Breast epithelium (tissue), 4 donors: ENCODE data around the gene CAMK2D. TPM values are rescaled to one million over a fixed set of nuclear protein-coding genes. Genes with fewer than 3 reads are reported as not detected.

Experiments
- DNase-seq, 2 donors: peaks; one replicate each; pipeline ENCODE4 v3.0.0-alpha.2; 2019; ENCODE audit warnings: low spot score in 2 of 2
- H3K27ac ChIP-seq, 2 donors: fragments of 200-600 bp; sonication (generic) in 1 of 2; one replicate each; pipeline ENCODE4 v1.5.1; 2016 to 2019; ENCODE audit warnings: mild to moderate bottlenecking in 1 of 2
- H3K27me3 ChIP-seq, 2 donors: fragments of 200-600 bp; sonication (generic) in 1 of 2; one replicate each; pipeline versions ENCODE4 v1.5.1 to v1.6.0; 2017 to 2019; ENCODE audit warnings: control low read depth in 1 of 2, mild to moderate bottlenecking in 1 of 2
- H3K36me3 ChIP-seq: fragments of 200-600 bp; one replicate; pipeline ENCODE4 v1.5.1; 2019
- H3K4me1 ChIP-seq, 2 donors: fragments of 200-600 bp; sonication (generic); one replicate each; pipeline ENCODE4 v1.5.1; 2016 to 2019; ENCODE audit warnings: control low read depth in 1 of 2
- H3K4me3 ChIP-seq, 3 donors: fragments of 200-600 bp; sonication (generic); 1 replicate in 2 of 3; 2 replicates in 1 of 3; pipeline ENCODE4 v1.5.1; 2016 to 2019; ENCODE audit warnings: mild to moderate bottlenecking in 3 of 3, moderate library complexity in 2 of 3
- H3K9me3 ChIP-seq, 2 donors: fragments of 200-600 bp; sonication (generic) in 1 of 2; one replicate each; pipeline ENCODE4 v1.5.1; 2016 to 2019; ENCODE audit warnings: control low read depth in 1 of 2
- CTCF ChIP-seq, 3 donors: fragments of 450-650 bp; IDR thresholded peaks; one replicate each; pipeline ENCODE4 v1.5.1; 2016 to 2017; ENCODE audit warnings: antibody characterized with exemption in 3 of 3, mild to moderate bottlenecking in 3 of 3, moderate library complexity in 3 of 3
- POLR2A ChIP-seq: fragments of 450-650 bp; IDR thresholded peaks from one replicate; pipeline ENCODE4 v1.6.1; 2016; ENCODE audit warnings: antibody characterized with exemption, mild to moderate bottlenecking, moderate library complexity
- POLR2AphosphoS5 ChIP-seq, 3 donors: sonication (generic); formaldehyde crosslinking; IDR thresholded peaks; one replicate each; pipeline ENCODE4 v1.6.1; 2017; ENCODE audit warnings: antibody characterized with exemption in 3 of 3
- intact Hi-C: fragments of 100-400 bp; cut with DNase I; formaldehyde crosslinking; loops from one replicate; pipeline ENCODE4 v1.15.1; 2023; ENCODE audit warnings: low total_unique reads
- total RNA-seq, 3 donors: library from RNA; depleted of rRNA; stranded (reverse); fragments of >200 nt; gene quantifications; one replicate each; pipeline ENCODE4 v1.1.0, GENCODE V29; 2016

The CAMK2D gene
- total RNA-seq, 3 donors from 2014 or later, result 47.7 to 62.1 (median 57.7) TPM

- intact Hi-C loops, result no loop called here
- no peaks in the 10 kb centered on the region for H3K27me3 ChIP-seq
- H3K9me3 ChIP-seq, result no peaks in the 10 kb centered on the region
- H3K36me3 ChIP-seq, result no peaks in the 10 kb centered on the region
- H3K27ac ChIP-seq, result no peak overlapping the region
- TF ChIP-seq POLR2AphosphoS5 (IDR thresholded peaks at IDR 0.05) (no peak), CTCF (IDR thresholded peaks at IDR 0.05) (no peak), POLR2A (no peak)
- DNase-seq, result no peak
- H3K4me1 ChIP-seq, result no peaks in the 10 kb centered on the region
- H3K4me3 ChIP-seq, result no peak overlapping the region
Measured at GRCh38 chr4:113561758-113562157, 199.8 kb downstream of the CAMK2D start.

GRCh38 chr4:113561092-113561491, 200.4 kb downstream of the CAMK2D start:
- Histone ChIP-seq H3K27me3 (no peaks in the 10 kb centered on the region), H3K36me3 (no peaks in the 10 kb centered on the region), H3K9me3 (no peaks in the 10 kb centered on the region), H3K27ac (no peak overlapping the region), H3K4me1 (no peaks in the 10 kb centered on the region), H3K4me3 (no peak overlapping the region)
- intact Hi-C loops, result no loop called here
- no peak for TF ChIP-seq POLR2A
- no peak for TF ChIP-seq POLR2AphosphoS5 (IDR thresholded peaks at IDR 0.05)
- no peak for TF ChIP-seq CTCF (IDR thresholded peaks at IDR 0.05)
- no peak for DNase-seq

GRCh38 chr4:113560579-113560978, 201.0 kb downstream of the CAMK2D start:
- no peak overlapping the region for H3K4me3 ChIP-seq
- TF ChIP-seq CTCF (IDR thresholded peaks at IDR 0.05), result no peak
- TF ChIP-seq POLR2A, result no peak
- no peak for TF ChIP-seq POLR2AphosphoS5 (IDR thresholded peaks at IDR 0.05)
- no peak overlapping the region for H3K27ac ChIP-seq
- no peaks in the 10 kb centered on the region for H3K9me3 ChIP-seq
- H3K4me1 ChIP-seq, result no peaks in the 10 kb centered on the region
- no peak for DNase-seq
- no peaks in the 10 kb centered on the region for H3K27me3 ChIP-seq
- intact Hi-C loops, result no loop called here
- no peaks in the 10 kb centered on the region for H3K36me3 ChIP-seq

- Histone ChIP-seq H3K4me1 (no peaks in the 10 kb centered on the region), H3K36me3 (no peaks in the 10 kb centered on the region), H3K4me3 (no peak overlapping the region), H3K27ac (no peak overlapping the region), H3K9me3 (no peaks in the 10 kb centered on the region), H3K27me3 (no peaks in the 10 kb centered on the region)
- TF ChIP-seq POLR2AphosphoS5 (IDR thresholded peaks at IDR 0.05) (no peak), CTCF (IDR thresholded peaks at IDR 0.05) (no peak), POLR2A (no peak)
- DNase-seq, result no peak
- intact Hi-C loops, result loop anchor here (10.0 kb wide), 1 partner anchor 205 kb away; the partner anchor contains the start of gene CAMK2D
Measured at GRCh38 chr4:113559947-113560346, 201.6 kb downstream of the CAMK2D start.

GRCh38 chr4:113556382-113557134, 205.0 kb downstream of the CAMK2D start:
- H3K27me3 ChIP-seq, result no peaks in the 10 kb centered on the region
- no peaks in the 10 kb centered on the region for H3K36me3 ChIP-seq
- H3K9me3 ChIP-seq, result no peaks in the 10 kb centered on the region
- H3K4me1 ChIP-seq, result no peaks in the 10 kb centered on the region
- H3K4me3 ChIP-seq, result no peak overlapping the region
- intact Hi-C loops, result loop anchor here (10.0 kb wide), 1 partner anchor 208 kb away; the partner anchor contains the start of gene CAMK2D
- peak overlapping the region in 1 of 2 donors; percentile 53 for H3K27ac ChIP-seq
- DNase-seq, result no peak
- no peak for TF ChIP-seq POLR2AphosphoS5 (IDR thresholded peaks at IDR 0.05)
- TF ChIP-seq CTCF (IDR thresholded peaks at IDR 0.05), result no peak
- no peak for TF ChIP-seq POLR2A
